ENCODE data around the gene SPDYE2. TPM values are rescaled to one million over a fixed set of nuclear protein-coding genes. Genes with fewer than 3 reads are reported as not detected.
"Not testable (repeated sequence)": the region's sequence is repeated elsewhere in the genome, so short reads cannot be mapped to it uniquely, and the experiment has no call there.

The SPDYE2 gene
- polyA plus RNA-seq, 1 of the 3 experiments (the other 2 are of a cell fraction), result not detected

DNA sequence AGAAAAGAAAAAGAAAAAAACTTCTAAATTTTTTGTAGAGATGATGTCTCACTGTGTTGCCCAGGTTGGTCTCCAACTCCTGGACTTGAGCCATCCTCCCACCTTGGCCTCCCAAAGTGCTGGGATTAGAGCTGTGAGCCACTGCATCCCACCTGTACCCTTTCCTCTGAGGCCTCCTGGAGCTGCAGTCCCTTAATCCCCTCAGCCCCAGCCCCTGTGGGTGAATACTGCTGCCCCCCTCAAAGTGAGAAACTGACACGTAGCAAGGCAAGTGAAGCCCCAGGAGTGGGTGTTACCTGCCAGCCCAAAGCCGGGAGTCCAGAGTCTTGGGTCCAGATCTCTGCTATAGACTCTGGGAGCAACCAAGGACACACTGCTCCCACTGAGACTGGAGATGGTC lies 26.2 kb upstream of the SPDYE2 start:
- H3K9me2 ChIP-seq; H3K9ac ChIP-seq; H4K20me1 ChIP-seq (ENCODE audit: insufficient read depth); H3K27ac ChIP-seq (ENCODE audit: low read depth in 2 of 2, low read length in 1 of 2); H2AFZ ChIP-seq (ENCODE audit: low read depth); H3K9me3 ChIP-seq; H3K4me3 ChIP-seq (ENCODE audit: low read depth in 2 of 2, low read length in 1 of 2); H3F3A ChIP-seq (replicated peaks; ENCODE audit: insufficient read depth); H3K27me3 ChIP-seq (ENCODE audit: insufficient read depth); POLR2A ChIA-PET; DNase-seq; CTCF ChIA-PET; H3K4me2 ChIP-seq; H3K4me1 ChIP-seq (ENCODE audit: control insufficient read depth in 1 of 2, insufficient read depth in 2 of 2, low read depth in 1 of 2, low read length in 1 of 2); H3K79me2 ChIP-seq (ENCODE audit: insufficient read depth); H3K36me3 ChIP-seq (replicated peaks in 1 of 2; ENCODE audit: control insufficient read depth in 1 of 2, insufficient read depth in 2 of 2, low read length in 1 of 2): not testable (repeated sequence)
- WGBS (ENCODE audit: low lambda C conversion rate), result 88% methylated on average over 1 of the region's 2 CpGs

GRCh38 chr7:102527182-102527581 lies 23.8 kb upstream of the SPDYE2 start:
- H3K9ac ChIP-seq; H3F3A ChIP-seq (replicated peaks; ENCODE audit: insufficient read depth); H3K4me3 ChIP-seq (ENCODE audit: low read depth in 2 of 2, low read length in 1 of 2); H2AFZ ChIP-seq (ENCODE audit: low read depth); H3K9me2 ChIP-seq; H3K27ac ChIP-seq (ENCODE audit: low read depth in 2 of 2, low read length in 1 of 2); H4K20me1 ChIP-seq (ENCODE audit: insufficient read depth); H3K4me1 ChIP-seq (ENCODE audit: control insufficient read depth in 1 of 2, insufficient read depth in 2 of 2, low read depth in 1 of 2, low read length in 1 of 2); H3K36me3 ChIP-seq (replicated peaks in 1 of 2; ENCODE audit: control insufficient read depth in 1 of 2, insufficient read depth in 2 of 2, low read length in 1 of 2); H3K27me3 ChIP-seq (ENCODE audit: insufficient read depth); POLR2A ChIA-PET; H3K9me3 ChIP-seq; DNase-seq; H3K4me2 ChIP-seq; CTCF ChIA-PET; H3K79me2 ChIP-seq (ENCODE audit: insufficient read depth): not testable (repeated sequence)
- WGBS (ENCODE audit: low lambda C conversion rate), result 88% methylated on average over 1 of the region's 8 CpGs

DNA sequence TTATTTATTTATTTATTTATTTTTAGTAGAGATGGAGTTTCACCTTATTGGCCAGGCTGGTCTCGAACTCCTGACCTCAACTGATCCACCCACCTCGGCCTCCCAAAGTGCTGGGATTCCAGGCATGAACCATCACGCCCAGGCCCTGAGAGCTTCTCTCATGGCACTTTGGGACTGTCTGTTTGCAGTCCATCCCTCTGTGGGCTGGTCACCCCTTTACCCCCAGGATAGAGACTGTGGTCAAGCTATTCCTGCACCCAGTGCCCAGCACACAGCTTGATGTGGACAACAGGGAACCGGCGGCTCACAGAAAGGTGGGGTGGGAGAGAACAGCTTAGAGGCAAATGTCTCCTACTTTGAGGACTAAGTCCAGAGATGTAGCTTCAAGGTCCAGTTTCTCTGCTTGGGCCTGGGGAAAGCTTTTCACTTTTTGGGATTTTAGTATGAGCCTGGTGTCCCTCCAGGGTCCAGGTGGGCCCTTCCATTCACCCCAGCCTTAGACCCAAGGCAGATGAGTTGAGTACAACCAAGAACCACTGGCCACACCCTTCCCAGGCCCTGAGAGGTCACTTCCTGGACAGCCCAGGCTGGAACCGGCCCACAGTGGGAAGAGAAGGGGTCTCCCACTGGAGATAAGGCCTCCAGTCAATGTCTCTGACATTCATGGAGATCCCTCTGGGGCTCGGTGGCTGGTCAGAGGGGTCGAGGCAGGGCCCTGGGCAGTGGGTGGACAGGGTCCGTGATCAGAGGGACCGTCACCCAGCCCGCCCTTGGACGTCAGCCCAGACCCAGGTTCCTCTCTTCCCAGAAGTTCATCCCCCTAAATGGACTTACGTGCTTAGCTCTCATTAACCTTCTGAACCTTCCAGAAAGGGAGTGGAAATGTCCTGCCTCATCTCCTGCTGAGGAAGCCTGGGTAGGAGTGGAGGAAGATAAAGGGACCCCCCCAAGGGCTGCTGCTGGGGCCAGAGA lies 22.9 kb upstream of the SPDYE2 start:
- H3K9ac ChIP-seq; H3K4me1 ChIP-seq (ENCODE audit: control insufficient read depth in 1 of 2, insufficient read depth in 2 of 2, low read depth in 1 of 2, low read length in 1 of 2); H3K27me3 ChIP-seq (ENCODE audit: insufficient read depth); H3K4me3 ChIP-seq (ENCODE audit: low read depth in 2 of 2, low read length in 1 of 2); CTCF ChIA-PET; H3K79me2 ChIP-seq (ENCODE audit: insufficient read depth); POLR2A ChIA-PET; H3K9me2 ChIP-seq; DNase-seq; H4K20me1 ChIP-seq (ENCODE audit: insufficient read depth); H2AFZ ChIP-seq (ENCODE audit: low read depth); H3K27ac ChIP-seq (ENCODE audit: low read depth in 2 of 2, low read length in 1 of 2); H3K9me3 ChIP-seq; H3K36me3 ChIP-seq (replicated peaks in 1 of 2; ENCODE audit: control insufficient read depth in 1 of 2, insufficient read depth in 2 of 2, low read length in 1 of 2); H3K4me2 ChIP-seq; H3F3A ChIP-seq (replicated peaks; ENCODE audit: insufficient read depth): not testable (repeated sequence)
- 97% methylated on average over 5 of the region's 13 CpGs for WGBS (ENCODE audit: low lambda C conversion rate)

DNA sequence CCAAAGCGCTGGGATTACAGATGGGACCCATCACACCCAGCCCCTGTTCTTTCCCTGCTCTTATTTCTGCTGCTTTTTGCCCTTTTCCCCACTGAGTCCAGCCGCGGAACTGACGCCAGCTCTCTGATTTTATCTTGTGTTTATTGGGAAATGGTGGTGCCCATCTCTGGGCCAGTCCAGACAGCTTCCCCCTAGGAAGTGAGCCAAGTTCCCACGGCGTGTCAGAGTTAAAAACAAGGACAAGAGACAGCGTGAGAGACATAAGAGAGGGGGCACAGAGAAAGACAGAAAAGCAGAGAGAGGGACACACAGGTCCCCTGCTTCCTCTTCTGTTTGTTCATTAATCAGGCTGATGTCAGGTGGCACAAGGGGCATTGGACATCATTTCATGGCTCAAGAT lies 19.4 kb upstream of the SPDYE2 start:
- H2AFZ ChIP-seq (ENCODE audit: low read depth); H3K9ac ChIP-seq; H3K36me3 ChIP-seq (replicated peaks in 1 of 2; ENCODE audit: control insufficient read depth in 1 of 2, insufficient read depth in 2 of 2, low read length in 1 of 2); H3K27me3 ChIP-seq (ENCODE audit: insufficient read depth); DNase-seq; H3K4me1 ChIP-seq (ENCODE audit: control insufficient read depth in 1 of 2, insufficient read depth in 2 of 2, low read depth in 1 of 2, low read length in 1 of 2); POLR2A ChIA-PET; H3K27ac ChIP-seq (ENCODE audit: low read depth in 2 of 2, low read length in 1 of 2); H4K20me1 ChIP-seq (ENCODE audit: insufficient read depth); H3K9me2 ChIP-seq; H3K4me2 ChIP-seq; H3K79me2 ChIP-seq (ENCODE audit: insufficient read depth); H3K9me3 ChIP-seq; H3K4me3 ChIP-seq (ENCODE audit: low read depth in 2 of 2, low read length in 1 of 2); H3F3A ChIP-seq (replicated peaks; ENCODE audit: insufficient read depth); CTCF ChIA-PET: not testable (repeated sequence)
- 41% methylated on average over 5 of the region's 7 CpGs for WGBS (ENCODE audit: low lambda C conversion rate)

GRCh38 chr7:102532127-102532526 lies 18.9 kb upstream of the SPDYE2 start:
- H3K9me2 ChIP-seq; H3K79me2 ChIP-seq (ENCODE audit: insufficient read depth); H3K36me3 ChIP-seq (replicated peaks in 1 of 2; ENCODE audit: control insufficient read depth in 1 of 2, insufficient read depth in 2 of 2, low read length in 1 of 2); H4K20me1 ChIP-seq (ENCODE audit: insufficient read depth); POLR2A ChIA-PET; H3K9me3 ChIP-seq; H3K4me2 ChIP-seq; H2AFZ ChIP-seq (ENCODE audit: low read depth); CTCF ChIA-PET; DNase-seq; H3K4me3 ChIP-seq (ENCODE audit: low read depth in 2 of 2, low read length in 1 of 2); H3K9ac ChIP-seq; H3K27me3 ChIP-seq (ENCODE audit: insufficient read depth); H3F3A ChIP-seq (replicated peaks; ENCODE audit: insufficient read depth); H3K4me1 ChIP-seq (ENCODE audit: control insufficient read depth in 1 of 2, insufficient read depth in 2 of 2, low read depth in 1 of 2, low read length in 1 of 2): not testable (repeated sequence)
- H3K27ac ChIP-seq (ENCODE audit: low read depth in 2 of 2, low read length in 1 of 2), result peak overlapping the region; percentile 50 to 68
- WGBS (ENCODE audit: low lambda C conversion rate), result 80% methylated on average over 2 of the region's 2 CpGs

DNA sequence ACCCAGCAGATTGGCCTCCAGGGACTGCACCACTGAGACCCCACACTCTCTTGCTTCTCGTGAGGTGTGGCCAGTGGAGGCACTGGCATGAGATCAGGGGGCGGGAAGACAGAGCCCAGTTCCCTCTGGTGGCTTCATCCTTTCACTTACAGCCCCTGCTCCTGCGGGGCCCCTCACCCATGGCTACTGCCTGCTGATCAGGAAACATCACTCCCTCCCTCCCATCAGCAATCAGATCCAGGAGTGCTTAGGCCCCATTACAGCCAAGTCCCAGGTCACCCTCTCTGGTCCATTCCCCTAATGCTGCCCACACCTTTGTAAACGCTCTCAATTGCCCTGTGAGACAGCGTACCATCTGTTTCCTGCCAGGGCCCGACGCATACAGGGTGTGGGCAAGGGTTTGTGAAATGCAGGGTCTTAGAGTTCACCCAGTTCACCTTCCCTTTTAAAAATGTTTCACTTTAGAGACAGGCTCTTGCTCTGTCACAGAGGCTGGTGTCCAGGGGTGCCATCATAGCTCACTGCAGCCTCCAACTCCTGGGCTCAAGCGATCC lies 15.9 kb upstream of the SPDYE2 start:
- DNase-seq; H3K9ac ChIP-seq; H3K79me2 ChIP-seq (ENCODE audit: insufficient read depth); H3F3A ChIP-seq (replicated peaks; ENCODE audit: insufficient read depth); H3K9me3 ChIP-seq; H3K4me2 ChIP-seq; H3K27me3 ChIP-seq (ENCODE audit: insufficient read depth); H3K4me3 ChIP-seq (ENCODE audit: low read depth in 2 of 2, low read length in 1 of 2); H3K36me3 ChIP-seq (replicated peaks in 1 of 2; ENCODE audit: control insufficient read depth in 1 of 2, insufficient read depth in 2 of 2, low read length in 1 of 2); H3K9me2 ChIP-seq; POLR2A ChIA-PET; H4K20me1 ChIP-seq (ENCODE audit: insufficient read depth); CTCF ChIA-PET; H2AFZ ChIP-seq (ENCODE audit: low read depth); H3K4me1 ChIP-seq (ENCODE audit: control insufficient read depth in 1 of 2, insufficient read depth in 2 of 2, low read depth in 1 of 2, low read length in 1 of 2): not testable (repeated sequence)
- WGBS (ENCODE audit: low lambda C conversion rate), result 74% methylated on average over 5 of the region's 8 CpGs
- H3K27ac ChIP-seq (ENCODE audit: low read depth in 2 of 2, low read length in 1 of 2), result peak overlapping the region in 1 of 2 experiments; percentile 60; a peak in 2 of 4 replicates

All from SK-N-SH (cell line).